Colonic mucosa (tissue), 4 donors: ENCODE measurements around the gene SYNCRIP. TPM values are rescaled to one million over a fixed set of nuclear protein-coding genes. Genes with fewer than 3 reads are reported as not detected.

Experiments
- DNase-seq: peaks from one replicate; pipeline ENCODE4 v3.0.0-alpha.2; 2020
- H3K27ac ChIP-seq: fragments of 200-600 bp; one replicate; pipeline ENCODE4 v1.8.0; 2021
- H3K27me3 ChIP-seq: fragments of 200-600 bp; one replicate; pipeline ENCODE4 v1.8.0; 2021
- H3K36me3 ChIP-seq: fragments of 200-600 bp; one replicate; pipeline ENCODE4 v1.8.0; 2021
- H3K4me1 ChIP-seq: fragments of 200-600 bp; one replicate; pipeline ENCODE4 v1.8.0; 2021; ENCODE audit warnings: mild to moderate bottlenecking
- H3K4me3 ChIP-seq: fragments of 200-600 bp; one replicate; pipeline ENCODE4 v1.8.0; 2021
- H3K9ac ChIP-seq, 2 donors: one replicate each; pipeline ENCODE4 v1.7.0; 2013; ENCODE audit warnings: control low read depth in 2 of 2, low read depth in 2 of 2, low read length in 2 of 2
- H3K9me3 ChIP-seq: fragments of 200-600 bp; one replicate; pipeline ENCODE4 v1.8.0; 2021
- CTCF ChIP-seq: fragments of 200-600 bp; IDR thresholded peaks from one replicate; pipeline ENCODE4 v1.8.0; 2022; ENCODE audit warnings: antibody characterized with exemption, mild to moderate bottlenecking
- intact Hi-C: fragments of 100-400 bp; cut with DNase I; formaldehyde crosslinking; loops from one replicate; pipeline ENCODE4 v1.14.1; 2022
- total RNA-seq, 2 donors: library from RNA; stranded (reverse); fragmentation: NEBNext Ultra II Directional in 1 of 2; extraction: Animal tissue kit (Norgen Biotek cat#: 25700) in 1 of 2; gene quantifications; one replicate each; pipeline ENCODE4 v1.2.1, GENCODE V29; 2021
- donor health status: healthy.
- donor health status: DM: no; HTN: no; CAD: no.
- donor health status: DM: no; HTN: no; CAD: no.

SYNCRIP gene
- total RNA-seq, 2 donors from 2014 or later, result 87.7 to 99.3 TPM

- intact Hi-C loops, result loop anchor here (2.0 to 5.0 kb wide), 2 partner anchors 35 to 86 kb away; partner anchors contain the start of genes SNX14 and SYNCRIP
- H3K9me3 ChIP-seq, result no peaks in the 10 kb centered on the region
- H3K27me3 ChIP-seq, result no peaks in the 10 kb centered on the region
- H3K4me1 ChIP-seq, result peaks cover 14% of the 10 kb centered on the region
- peak overlapping the region; percentile 84 for H3K27ac ChIP-seq
- H3K4me3 ChIP-seq, result peak overlapping the region; percentile 71
- no peak for TF ChIP-seq CTCF
- H3K36me3 ChIP-seq, result no peaks in the 10 kb centered on the region
- DNase-seq, result no peak
- peak overlapping the region; percentile 78 to 99 for H3K9ac ChIP-seq
These were observed 35.4 kb upstream of the SYNCRIP start for GRCh38 chr6:85678026-85678601.

GRCh38 chr6:85677234-85677956, 34.7 kb upstream of the SYNCRIP start:
- Histone ChIP-seq H3K9ac (peak overlapping the region; percentile 78 to 99), H3K27ac (peak overlapping the region; percentile 84), H3K4me1 (peaks cover 14% of the 10 kb centered on the region), H3K27me3 (no peaks in the 10 kb centered on the region), H3K9me3 (no peaks in the 10 kb centered on the region), H3K4me3 (peak overlapping the region; percentile 71), H3K36me3 (no peaks in the 10 kb centered on the region)
- no peak for DNase-seq
- intact Hi-C loops, result loop anchor here (5.0 kb wide), 1 partner anchor 85 kb away; the partner anchor contains the start of gene SNX14
- no peak for TF ChIP-seq CTCF

GRCh38 chr6:85676086-85676729, 33.5 kb upstream of the SYNCRIP start:
- DNase-seq, result no peak
- intact Hi-C loops, result loop anchor here (5.0 kb wide), 1 partner anchor 84 kb away; the partner anchor contains the start of gene SNX14
- H3K9me3 ChIP-seq, result no peaks in the 10 kb centered on the region
- peak overlapping the region; percentile 5 to 38 for H3K9ac ChIP-seq
- H3K27me3 ChIP-seq, result no peaks in the 10 kb centered on the region
- peak overlapping the region; percentile 71 for H3K4me3 ChIP-seq
- no peaks in the 10 kb centered on the region for H3K36me3 ChIP-seq
- TF ChIP-seq CTCF, result no peak
- H3K27ac ChIP-seq, result no peak overlapping the region
- H3K4me1 ChIP-seq, result peaks cover 14% of the 10 kb centered on the region

GRCh38 chr6:85675030-85675819, 32.5 kb upstream of the SYNCRIP start:
- intact Hi-C loops, result loop anchor here (5.0 kb wide), 1 partner anchor 83 kb away; the partner anchor contains the start of gene SNX14
- Histone ChIP-seq H3K4me3 (peak overlapping the region; percentile 71), H3K4me1 (peaks cover 14% of the 10 kb centered on the region), H3K27ac (no peak overlapping the region), H3K36me3 (no peaks in the 10 kb centered on the region), H3K27me3 (no peaks in the 10 kb centered on the region), H3K9me3 (no peaks in the 10 kb centered on the region), H3K9ac (peak overlapping the region in 1 of 2 donors; percentile 38)
- DNase-seq, result no peak
- no peak for TF ChIP-seq CTCF

- Histone ChIP-seq H3K4me1 (peaks cover 9% of the 10 kb centered on the region), H3K9ac (no peak overlapping the region), H3K36me3 (no peaks in the 10 kb centered on the region), H3K27me3 (no peaks in the 10 kb centered on the region), H3K27ac (no peak overlapping the region), H3K4me3 (no peak overlapping the region), H3K9me3 (no peaks in the 10 kb centered on the region)
- intact Hi-C loops, result loop anchor here (5.0 kb wide), 1 partner anchor 82 kb away; the partner anchor contains the start of gene SNX14
- DNase-seq, result no peak
- TF ChIP-seq CTCF, result no peak
These were observed 31.9 kb upstream of the SYNCRIP start for GRCh38 chr6:85674604-85675003.
